ENCODE data around the gene CA5A.
"Not testable (repeated sequence)": the region's sequence is repeated elsewhere in the genome, so short reads cannot be mapped to it uniquely, and the experiment has no call there.

The CA5A gene

GRCh38 chr16:87922250-87922871, 14.0 kb downstream of the CA5A start:
- FAIRE-seq = no peak

- FAIRE-seq = no peak
These were observed 15.0 kb downstream of the CA5A start for GRCh38 chr16:87921236-87921773.

DNA sequence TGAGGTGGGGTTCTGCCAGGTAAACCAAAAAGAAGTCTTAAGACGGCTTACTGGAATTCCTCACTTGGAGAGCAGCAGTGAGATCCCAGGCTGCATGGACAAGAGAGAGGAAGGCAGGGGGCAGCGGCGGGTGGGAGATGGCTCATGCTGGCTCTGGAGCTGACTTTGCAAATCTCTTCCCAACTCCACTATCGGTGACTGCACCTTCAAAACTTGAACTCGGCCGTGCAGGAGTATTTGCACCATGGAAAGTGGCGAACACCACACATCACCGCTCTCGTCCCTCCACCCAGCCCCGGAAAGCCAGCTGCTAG, 16.7 kb downstream of the CA5A start:
- FAIRE-seq = no peak

- FAIRE-seq = no peak
These were observed 17.3 kb downstream of the CA5A start for GRCh38 chr16:87918866-87919680.

- no peak for FAIRE-seq
These were observed 18.0 kb downstream of the CA5A start for GRCh38 chr16:87918338-87918737.

- no peak for FAIRE-seq
These were observed 18.8 kb downstream of the CA5A start for GRCh38 chr16:87917503-87917902.

GRCh38 chr16:87914812-87915211, 21.5 kb downstream of the CA5A start:
- no peak for FAIRE-seq

DNA sequence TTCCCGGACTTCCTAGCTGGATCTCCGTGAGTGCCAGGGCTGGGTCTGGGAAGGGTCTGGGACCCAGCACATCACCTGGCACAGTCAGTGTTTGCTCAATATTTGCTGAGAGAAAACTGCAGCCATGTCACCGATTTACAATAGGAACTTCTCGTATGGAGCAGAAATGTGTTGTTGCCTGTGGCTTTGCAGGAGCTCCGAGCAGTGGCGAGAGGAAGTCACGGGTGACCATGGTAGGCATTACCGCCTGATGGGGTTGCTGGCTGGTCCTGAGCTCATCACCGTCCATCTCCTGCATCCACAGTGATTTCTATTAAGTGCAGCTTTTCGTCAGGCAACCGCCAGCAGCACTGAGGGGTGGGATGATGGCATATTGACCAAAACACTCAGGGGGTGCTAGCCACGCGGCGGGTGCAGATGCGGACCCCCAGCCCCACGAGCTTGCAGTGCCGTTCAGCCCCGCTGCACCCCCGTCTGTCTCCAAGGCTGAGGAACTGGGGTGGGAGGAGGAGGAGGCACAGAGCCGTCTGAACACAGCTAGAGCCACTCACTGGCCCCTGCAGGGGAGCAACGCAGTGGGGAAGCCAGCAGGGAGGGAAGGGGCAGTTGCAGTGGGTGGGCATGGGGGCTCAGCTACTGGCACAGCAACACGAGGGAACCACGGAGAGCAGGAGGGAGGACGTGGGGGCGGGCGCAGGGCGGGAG, 22.2 kb downstream of the CA5A start:
- FAIRE-seq = not testable (repeated sequence)

- not testable (repeated sequence) for FAIRE-seq
These were observed 23.6 kb downstream of the CA5A start for GRCh38 chr16:87912691-87913090.

GRCh38 chr16:87911106-87911763, 25.1 kb downstream of the CA5A start:
- FAIRE-seq = not testable (repeated sequence)

GRCh38 chr16:87909203-87909935, 27.0 kb downstream of the CA5A start:
- not testable (repeated sequence) for FAIRE-seq

DNA sequence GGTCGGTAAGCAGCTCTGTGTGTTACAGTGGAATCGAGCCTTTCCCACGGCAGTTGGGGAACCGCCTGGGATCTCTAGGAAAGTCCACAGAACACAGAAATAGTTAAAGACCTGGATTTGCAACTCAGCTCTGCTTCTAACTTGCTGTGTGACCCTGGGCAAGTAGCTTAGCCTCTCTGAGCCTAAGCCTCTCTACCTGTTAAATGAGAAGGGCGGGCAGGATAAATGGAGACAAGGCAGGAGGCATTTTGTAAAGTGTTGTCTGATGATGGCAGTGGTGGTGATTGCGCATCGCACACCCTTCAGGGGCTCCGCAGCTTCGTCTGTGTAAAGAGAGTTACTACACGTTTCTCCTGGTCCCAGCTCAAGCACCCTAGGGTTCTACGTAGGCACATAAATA, 28.2 kb downstream of the CA5A start:
- not testable (repeated sequence) for FAIRE-seq

- not testable (repeated sequence) for FAIRE-seq
These were observed 30.8 kb downstream of the CA5A start for GRCh38 chr16:87905521-87905920.

DNA sequence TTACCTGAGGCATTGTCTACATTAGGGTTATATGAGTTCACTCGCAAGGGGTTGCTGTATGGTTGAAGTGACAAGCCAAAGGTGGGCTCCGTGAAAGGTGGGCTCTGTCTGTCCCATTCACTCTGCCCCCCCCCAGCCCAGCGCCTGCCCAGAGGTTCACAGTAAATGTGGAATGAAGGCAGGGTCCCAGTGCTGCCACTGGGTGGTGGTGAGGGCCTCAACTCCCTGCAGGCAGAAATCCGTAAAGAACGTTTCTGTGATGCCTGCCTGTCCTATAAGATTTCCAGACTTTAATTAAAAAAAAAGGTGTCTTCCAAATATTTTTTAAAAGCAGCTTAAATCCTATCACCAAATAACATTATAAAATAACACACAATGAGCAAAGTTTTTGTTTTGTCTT, 31.4 kb downstream of the CA5A start:
- FAIRE-seq = not testable (repeated sequence)

DNA sequence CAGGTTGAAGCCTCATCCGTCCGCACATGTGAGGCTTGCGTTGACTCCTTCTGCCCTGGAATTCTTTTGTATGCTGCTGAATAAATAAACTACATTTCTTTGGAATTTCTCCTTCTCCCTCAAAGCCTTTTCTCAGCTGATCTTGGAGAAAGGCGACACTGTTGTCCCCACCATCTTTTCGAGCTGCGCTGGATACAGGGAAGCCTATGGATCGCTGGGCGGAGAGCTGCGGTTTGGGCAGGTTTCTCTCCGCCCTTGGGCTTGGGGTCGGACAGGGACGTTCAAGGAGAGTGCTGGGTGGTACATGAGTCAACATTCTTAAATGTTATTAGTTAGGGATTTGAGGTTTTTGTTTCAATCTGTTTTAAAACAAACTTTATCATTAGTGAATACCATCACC, 35.8 kb downstream of the CA5A start:
- FAIRE-seq = not testable (repeated sequence)

DNA sequence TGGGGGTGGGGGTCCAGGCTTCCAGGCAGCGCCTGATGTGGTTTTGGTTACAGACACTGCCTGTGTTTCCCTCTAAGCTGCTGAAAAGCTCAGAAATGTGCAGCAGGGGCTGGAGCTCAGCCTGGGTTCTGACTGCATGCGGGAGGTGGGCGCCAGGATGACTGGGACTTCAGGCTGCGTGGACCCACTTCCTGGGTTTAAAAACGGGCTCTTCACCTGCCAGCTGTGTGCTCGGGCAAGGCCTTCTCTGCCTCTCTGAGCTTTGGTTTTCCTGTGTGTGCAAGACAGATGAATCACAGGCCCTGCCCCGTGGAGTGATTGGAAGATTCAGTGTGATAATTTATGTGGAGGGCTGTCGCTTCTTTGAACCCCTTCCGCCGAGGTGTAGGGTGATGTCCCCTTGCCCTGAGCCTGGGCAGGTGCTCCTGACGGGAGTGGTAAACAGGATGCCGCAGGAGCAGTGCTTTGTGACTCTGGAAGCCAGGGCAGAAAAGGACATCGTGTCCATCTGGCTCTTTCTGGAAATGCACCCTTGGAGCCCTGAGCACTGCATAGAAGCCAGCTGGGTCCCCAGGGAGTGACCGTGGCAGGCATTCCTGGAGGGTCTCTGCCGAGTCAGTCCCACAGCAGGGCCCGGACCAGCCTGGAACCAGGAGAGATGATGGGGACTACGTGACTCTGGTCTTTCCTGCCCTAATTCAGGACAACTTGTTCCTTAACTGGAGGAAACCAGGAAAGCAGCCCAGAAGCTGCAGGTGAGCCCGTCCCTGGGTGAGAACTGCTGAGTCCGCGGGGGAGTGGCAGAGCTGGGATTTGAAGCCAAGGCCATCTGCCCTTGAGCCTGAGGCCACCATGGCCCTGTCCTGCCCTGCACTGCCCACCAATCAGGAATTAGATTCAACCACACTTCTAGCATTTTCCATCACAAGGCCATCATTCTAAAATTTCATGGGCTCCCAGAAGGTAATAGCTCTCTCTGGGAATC, 38.5 kb downstream of the CA5A start:
- FAIRE-seq = no peak

- not testable (repeated sequence) for FAIRE-seq
These were observed 39.3 kb downstream of the CA5A start for GRCh38 chr16:87896924-87897520.

- not testable (repeated sequence) for FAIRE-seq
These were observed 40.0 kb downstream of the CA5A start for GRCh38 chr16:87896176-87896890.

DNA sequence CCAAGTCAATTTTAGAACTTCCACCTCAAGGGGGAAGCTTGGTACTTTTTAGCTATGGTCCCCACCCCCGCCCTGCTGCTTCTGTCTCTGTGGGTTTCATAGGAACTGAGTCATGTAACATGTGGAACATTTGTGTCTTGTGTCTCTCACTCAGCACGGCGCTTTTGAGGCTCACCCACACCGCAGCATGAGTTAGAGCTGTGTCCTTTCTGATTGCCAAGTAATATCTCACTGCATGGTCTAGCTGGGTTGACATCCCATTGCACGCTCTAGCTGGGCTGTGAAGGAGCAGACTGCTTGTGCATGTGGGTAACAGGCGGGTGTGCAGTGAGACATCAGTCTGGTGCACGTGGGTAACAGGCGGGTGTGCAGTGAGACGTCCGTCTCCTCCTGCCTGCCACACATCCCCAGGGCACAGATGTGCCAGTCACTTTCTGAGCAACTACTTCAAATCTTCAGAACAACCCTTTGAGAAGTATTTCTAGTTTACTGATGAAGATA, 40.6 kb downstream of the CA5A start:
- FAIRE-seq = no peak

GRCh38 chr16:87894005-87894404, 42.3 kb downstream of the CA5A start:
- not testable (repeated sequence) for FAIRE-seq

All from A204.1 (cell line).